K562 (cell line): ENCODE data around the gene DBP. TPM values are rescaled to one million over a fixed set of nuclear protein-coding genes. Genes with fewer than 3 reads are reported as not detected.

ENCODE experiments used
- C11orf30 ChIP-seq: fragments of 450-650 bp; IDR thresholded peaks from 2 replicates; pipeline ENCODE4 v1.6.1; 2016; ENCODE audit warnings: low read depth, mild to moderate bottlenecking
- E2F1 ChIP-seq: sonication (generic); formaldehyde crosslinking; IDR thresholded peaks from 2 replicates; pipeline ENCODE4 v1.8.1; 2023; ENCODE audit warnings: mild to moderate bottlenecking, missing genetic modification reagents, moderate library complexity
- FIP1L1 ChIP-seq: fragments of 200-400 bp; formaldehyde crosslinking; IDR thresholded peaks from 2 replicates; pipeline ENCODE4 v1.6.1; 2018; ENCODE audit warnings: mild to moderate bottlenecking, low read depth, low read length; ENCODE audit not compliant: poor library complexity, severe bottlenecking
- FUS ChIP-seq: fragments of 200-400 bp; formaldehyde crosslinking; optimal IDR thresholded peaks from 2 replicates; pipeline ENCODE3; 2017; ENCODE audit warnings: low read depth, low read length
- GABPA ChIP-seq: fragments of 200-800 bp; sonication (Bioruptor generic); conservative IDR thresholded peaks from 2 replicates; pipeline ENCODE4 v1.6.1; 2016; ENCODE audit warnings: low read depth, missing genetic modification characterization, missing compliant biosample characterization
- GTF2B ChIP-seq: IDR thresholded peaks from 2 replicates; pipeline ENCODE4 v1.6.1; 2011; ENCODE audit not compliant: insufficient read length; ENCODE audit errors: extremely low read depth
- HDAC1 ChIP-seq, 2 experiments: fragments of 450-650 bp; IDR thresholded peaks; 2 replicates each; pipeline ENCODE4 v1.6.1; 2016 to 2017; ENCODE audit warnings: inconsistent platforms in 1 of 2, mild to moderate bottlenecking in 1 of 2, moderate library complexity in 1 of 2
- HLTF ChIP-seq: fragments of 450-650 bp; IDR thresholded peaks from 2 replicates; pipeline ENCODE4 v1.6.1; 2016
- HNRNPLL ChIP-seq: fragments of 200-400 bp; formaldehyde crosslinking; IDR thresholded peaks from 2 replicates; pipeline ENCODE4 v1.6.1; 2017; ENCODE audit warnings: low read length, low read depth, mild to moderate bottlenecking; ENCODE audit not compliant: poor library complexity, severe bottlenecking
- ILF3 ChIP-seq: fragments of 450-650 bp; IDR thresholded peaks from 2 replicates; pipeline ENCODE4 v1.6.1; 2018; ENCODE audit warnings: antibody characterized with exemption, mild to moderate bottlenecking, moderate library complexity, borderline replicate concordance
- MECOM ChIP-seq: fragments of 250-450 bp; sonication (Bioruptor Pico); IDR thresholded peaks from 2 replicates; pipeline ENCODE4 v1.8.0; 2022; ENCODE audit warnings: inconsistent platforms
- NR2C2 ChIP-seq, 2 experiments: fragments of 200-800 bp in 1 of 2; sonication (Bioruptor generic) in 1 of 2; sonication (generic) in 1 of 2; formaldehyde crosslinking in 1 of 2; IDR thresholded peaks; 2 replicates each; pipeline versions ENCODE4 v1.6.1 to v1.8.0; 2016 to 2022; ENCODE audit warnings: mild to moderate bottlenecking in 1 of 2, missing compliant biosample characterization in 1 of 2, missing genetic modification characterization in 1 of 2, missing genetic modification reagents in 1 of 2
- POLR2G ChIP-seq: fragments of 200-400 bp; formaldehyde crosslinking; IDR thresholded peaks from 2 replicates; pipeline ENCODE4 v1.6.1; 2017; ENCODE audit warnings: low read depth, mild to moderate bottlenecking, antibody characterized with exemption, low read length, moderate library complexity
- YY1 ChIP-seq, 3 experiments: IDR thresholded peaks; 2 replicates each; pipeline ENCODE4 v1.6.1; 2011; ENCODE audit warnings: low read length in 2 of 3, mild to moderate bottlenecking in 2 of 3, moderate library complexity in 2 of 3, borderline replicate concordance in 1 of 3, control low read depth in 1 of 3, low read depth in 1 of 3; ENCODE audit not compliant: insufficient read depth in 3 of 3, insufficient replicate concordance in 2 of 3, control insufficient read depth in 1 of 3, insufficient read length in 1 of 3; ENCODE audit errors: extremely low read depth in 1 of 3
- ZBTB7A ChIP-seq: IDR thresholded peaks from 2 replicates; pipeline ENCODE4 v1.6.1; 2011; ENCODE audit warnings: low read depth, mild to moderate bottlenecking, low read length, moderate library complexity, borderline replicate concordance; ENCODE audit not compliant: control insufficient read depth
- ZC3H11A ChIP-seq: IDR thresholded peaks from 2 replicates; pipeline ENCODE4 v1.6.1; 2012; ENCODE audit warnings: low read depth, low read length, improper control_type of control experiment
- ZNF316 ChIP-seq: fragments of 450-650 bp; IDR thresholded peaks from 2 replicates; pipeline ENCODE4 v1.6.1; 2016
- ZNF324 ChIP-seq: fragments of 250-450 bp; sonication (Bioruptor Pico); IDR thresholded peaks from 2 replicates; pipeline ENCODE4 v1.4.0; 2020; ENCODE audit warnings: mild to moderate bottlenecking
- ZNF354B ChIP-seq: fragments of 250-450 bp; sonication (Bioruptor Pico); IDR thresholded peaks from 2 replicates; pipeline ENCODE4 v1.4.0; 2020
- polyA plus RNA-seq, 8 experiments: library from polyadenylated mRNA; depleted of rRNA in 4 of 8; stranded (reverse) in 5 of 8; unstranded in 3 of 8; fragments of >200 nt; fragmentation: Nextera tagmentation in 2 of 8; fragmentation: Illumina TruSeq in 1 of 8; extraction: Ambion mirVana in 2 of 8; extraction: Trizol in 1 of 8; gene quantifications; 2 replicates each; pipeline versions ENCODE4 v1.2.1 to v1.2.3, GENCODE V29; 2011 to 2014; ENCODE audit warnings: inconsistent platforms in 1 of 8, missing spikeins in 1 of 8
- total RNA-seq, 7 experiments: library from RNA; depleted of rRNA in 6 of 7; stranded (reverse); fragments of >200 nt in 6 of 7; fragmentation: Illumina TruSeq in 2 of 7; extraction: Trizol in 2 of 7; gene quantifications; 2 replicates each; pipeline versions ENCODE4 v1.2.1 to v1.2.3, GENCODE V29; 2011 to 2021; ENCODE audit warnings: low replicate concordance in 1 of 7
- TF ChIP-seq, protein P1 (sequence below), 2 experiments: fragments of 450-650 bp; IDR thresholded peaks; 2 replicates each; pipeline ENCODE4 v1.6.1; 2016
- TF ChIP-seq, protein P2 (sequence below): IDR thresholded peaks from 2 replicates; pipeline ENCODE4 v1.6.1; 2016; ENCODE audit warnings: missing genetic modification characterization, missing compliant biosample characterization
- TF ChIP-seq, protein P3 (sequence below): fragments of 250-450 bp; sonication (Bioruptor Pico); IDR thresholded peaks from 2 replicates; pipeline ENCODE4 v1.8.0; 2022; ENCODE audit warnings: moderate library complexity, mild to moderate bottlenecking, inconsistent platforms

Gene DBP
- total and polyA plus RNA-seq, 9 of the 15 experiments (the other 6 are each of a cell fraction or from before 2014, with no cell fraction given): 0.25 to 5.5 (median 1.8) TPM

GRCh38 chr19:48635263-48635965 is 1.8 kb downstream of the DBP start (continued):
- TF ChIP-seq, protein P1, sequence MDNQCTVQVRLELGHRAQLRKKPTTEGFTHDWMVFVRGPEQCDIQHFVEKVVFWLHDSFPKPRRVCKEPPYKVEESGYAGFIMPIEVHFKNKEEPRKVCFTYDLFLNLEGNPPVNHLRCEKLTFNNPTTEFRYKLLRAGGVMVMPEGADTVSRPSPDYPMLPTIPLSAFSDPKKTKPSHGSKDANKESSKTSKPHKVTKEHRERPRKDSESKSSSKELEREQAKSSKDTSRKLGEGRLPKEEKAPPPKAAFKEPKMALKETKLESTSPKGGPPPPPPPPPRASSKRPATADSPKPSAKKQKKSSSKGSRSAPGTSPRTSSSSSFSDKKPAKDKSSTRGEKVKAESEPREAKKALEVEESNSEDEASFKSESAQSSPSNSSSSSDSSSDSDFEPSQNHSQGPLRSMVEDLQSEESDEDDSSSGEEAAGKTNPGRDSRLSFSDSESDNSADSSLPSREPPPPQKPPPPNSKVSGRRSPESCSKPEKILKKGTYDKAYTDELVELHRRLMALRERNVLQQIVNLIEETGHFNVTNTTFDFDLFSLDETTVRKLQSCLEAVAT (IDR thresholded peaks at IDR 0.05): peak in 1 of 2 experiments; percentile 19; a peak in 1 of 4 replicates
- TF ChIP-seq C11orf30: no peak
- TF ChIP-seq FIP1L1: peak; percentile 45
- TF ChIP-seq, protein P2, sequence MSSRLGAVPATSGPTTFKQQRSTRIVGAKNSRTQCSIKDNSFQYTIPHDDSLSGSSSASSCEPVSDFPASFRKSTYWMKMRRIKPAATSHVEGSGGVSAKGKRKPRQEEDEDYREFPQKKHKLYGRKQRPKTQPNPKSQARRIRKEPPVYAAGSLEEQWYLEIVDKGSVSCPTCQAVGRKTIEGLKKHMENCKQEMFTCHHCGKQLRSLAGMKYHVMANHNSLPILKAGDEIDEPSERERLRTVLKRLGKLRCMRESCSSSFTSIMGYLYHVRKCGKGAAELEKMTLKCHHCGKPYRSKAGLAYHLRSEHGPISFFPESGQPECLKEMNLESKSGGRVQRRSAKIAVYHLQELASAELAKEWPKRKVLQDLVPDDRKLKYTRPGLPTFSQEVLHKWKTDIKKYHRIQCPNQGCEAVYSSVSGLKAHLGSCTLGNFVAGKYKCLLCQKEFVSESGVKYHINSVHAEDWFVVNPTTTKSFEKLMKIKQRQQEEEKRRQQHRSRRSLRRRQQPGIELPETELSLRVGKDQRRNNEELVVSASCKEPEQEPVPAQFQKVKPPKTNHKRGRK (tag): no peak
- no peak for TF ChIP-seq HLTF
- TF ChIP-seq HNRNPLL: no peak
- 0 out of 4 replicates have a peak, but pooled peaks of 1 of the 2 experiments have one; percentile 12 for TF ChIP-seq HDAC1 (IDR thresholded peaks at IDR 0.05)
- no peak for TF ChIP-seq GTF2B
- TF ChIP-seq MECOM (CRISPR knock-in tag): no peak
- TF ChIP-seq POLR2G: peak; percentile 69
- TF ChIP-seq ZNF324 (CRISPR knock-in tag): no peak
- no peak for TF ChIP-seq YY1 (IDR thresholded peaks at IDR 0.05; ENCODE audit: borderline replicate concordance in 1 of 3, control insufficient read depth in 1 of 3, extremely low read depth in 1 of 3, insufficient read depth in 3 of 3, insufficient read length in 1 of 3, insufficient replicate concordance in 2 of 3, low read depth in 1 of 3, low read length in 2 of 3)
- no peak for TF ChIP-seq ZNF316
- TF ChIP-seq, protein P3, sequence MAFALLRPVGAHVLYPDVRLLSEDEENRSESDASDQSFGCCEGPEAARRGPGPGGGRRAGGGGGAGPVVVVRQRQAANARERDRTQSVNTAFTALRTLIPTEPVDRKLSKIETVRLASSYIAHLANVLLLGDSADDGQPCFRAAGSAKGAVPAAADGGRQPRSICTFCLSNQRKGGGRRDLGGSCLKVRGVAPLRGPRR: no peak
- no peak for TF ChIP-seq GABPA
- TF ChIP-seq ZC3H11A: no peak
- TF ChIP-seq ILF3: no peak
- peak; percentile 48; the same call in 1 of the 2 replicates for TF ChIP-seq ZBTB7A
- no peak for TF ChIP-seq ZNF354B (CRISPR knock-in tag)
- TF ChIP-seq FUS: no peak
- TF ChIP-seq E2F1: no peak
- no peak for TF ChIP-seq NR2C2 (CRISPR knock-in tag; IDR thresholded peaks at IDR 0.05)
- TF ChIP-seq NR2C2 (tag; IDR thresholded peaks at IDR 0.05): no peak
